ENCODE results near the gene GGTA1. TPM values are rescaled to one million over a fixed set of nuclear protein-coding genes. Genes with fewer than 3 reads are reported as not detected.
"Not testable (repeated sequence)": the region's sequence is repeated elsewhere in the genome, so short reads cannot be mapped to it uniquely, and the experiment has no call there.

GGTA1 gene
- total RNA-seq, 1 experiment from 2014 or later = not detected

- peaks cover 6% of the 10 kb centered on the region for H3K4me1 Mint-ChIP-seq (ENCODE audit: low read depth, unreplicated experiment)
- intact Hi-C loops (cut with micrococcal nuclease; ENCODE audit: unreplicated experiment) = no loop called here
- BruUV-seq (replicated peaks) = no TSS peak
- no peaks in the 10 kb centered on the region for H3K36me3 ChIP-seq (ENCODE audit: control insufficient read depth, insufficient read depth, low read length)
- no peaks in the 10 kb centered on the region for H3K9me3 Mint-ChIP-seq (ENCODE audit: unreplicated experiment)
- TF ChIP-seq, protein P1, sequence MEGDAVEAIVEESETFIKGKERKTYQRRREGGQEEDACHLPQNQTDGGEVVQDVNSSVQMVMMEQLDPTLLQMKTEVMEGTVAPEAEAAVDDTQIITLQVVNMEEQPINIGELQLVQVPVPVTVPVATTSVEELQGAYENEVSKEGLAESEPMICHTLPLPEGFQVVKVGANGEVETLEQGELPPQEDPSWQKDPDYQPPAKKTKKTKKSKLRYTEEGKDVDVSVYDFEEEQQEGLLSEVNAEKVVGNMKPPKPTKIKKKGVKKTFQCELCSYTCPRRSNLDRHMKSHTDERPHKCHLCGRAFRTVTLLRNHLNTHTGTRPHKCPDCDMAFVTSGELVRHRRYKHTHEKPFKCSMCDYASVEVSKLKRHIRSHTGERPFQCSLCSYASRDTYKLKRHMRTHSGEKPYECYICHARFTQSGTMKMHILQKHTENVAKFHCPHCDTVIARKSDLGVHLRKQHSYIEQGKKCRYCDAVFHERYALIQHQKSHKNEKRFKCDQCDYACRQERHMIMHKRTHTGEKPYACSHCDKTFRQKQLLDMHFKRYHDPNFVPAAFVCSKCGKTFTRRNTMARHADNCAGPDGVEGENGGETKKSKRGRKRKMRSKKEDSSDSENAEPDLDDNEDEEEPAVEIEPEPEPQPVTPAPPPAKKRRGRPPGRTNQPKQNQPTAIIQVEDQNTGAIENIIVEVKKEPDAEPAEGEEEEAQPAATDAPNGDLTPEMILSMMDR (IDR thresholded peaks at IDR 0.05; ENCODE audit: insufficient read depth in 1 of 2, low read depth in 1 of 2, low read length in 1 of 2, severe bottlenecking in 1 of 2, unreplicated experiment in 1 of 2) = no peak
- no peaks in the 10 kb centered on the region for H3K4me1 ChIP-seq
- no peak overlapping the region for H3K4me3 ChIP-seq (ENCODE audit: low read depth, low read length)
- H3K27me3 Mint-ChIP-seq (ENCODE audit: insufficient read depth, unreplicated experiment) = peaks cover 9% of the 10 kb centered on the region
- H3K36me3 Mint-ChIP-seq (ENCODE audit: insufficient read depth, unreplicated experiment) = no peaks in the 10 kb centered on the region
- ChIA-PET POLR2A (no interaction called here), CTCF (no interaction called here)
- H3K27ac Mint-ChIP-seq (ENCODE audit: unreplicated experiment) = no peak overlapping the region
- no peaks in the 10 kb centered on the region for H3K9me3 ChIP-seq
- H3K4me3 Mint-ChIP-seq (ENCODE audit: unreplicated experiment) = no peak overlapping the region
- no peak for DNase-seq
- H3K27me3 ChIP-seq (replicated peaks; ENCODE audit: control insufficient read depth, insufficient read depth, low read length) = no peaks in the 10 kb centered on the region
These were observed 29.8 kb upstream of the GGTA1 start for GRCh38 chr9:121529237-121529987.

GRCh38 chr9:121528642-121529041 is 29.0 kb upstream of the GGTA1 start:
- Histone ChIP-seq H3K4me1 (no peaks in the 10 kb centered on the region), H3K36me3 (ENCODE audit: control insufficient read depth, insufficient read depth, low read length) (no peaks in the 10 kb centered on the region), H3K4me3 (ENCODE audit: low read depth, low read length) (no peak overlapping the region), H3K27me3 (replicated peaks; ENCODE audit: control insufficient read depth, insufficient read depth, low read length) (no peaks in the 10 kb centered on the region), H3K9me3 (no peaks in the 10 kb centered on the region)
- TF ChIP-seq, protein P1 (IDR thresholded peaks at IDR 0.05; ENCODE audit: insufficient read depth in 1 of 2, low read depth in 1 of 2, low read length in 1 of 2, severe bottlenecking in 1 of 2, unreplicated experiment in 1 of 2) = no peak
- ChIA-PET POLR2A (no interaction called here), CTCF (no interaction called here)
- no peak for DNase-seq
- H3K27ac Mint-ChIP-seq (ENCODE audit: unreplicated experiment) = no peak overlapping the region
- BruUV-seq (replicated peaks) = no TSS peak
- H3K36me3 Mint-ChIP-seq (ENCODE audit: insufficient read depth, unreplicated experiment) = no peaks in the 10 kb centered on the region
- H3K27me3 Mint-ChIP-seq (ENCODE audit: insufficient read depth, unreplicated experiment) = peaks cover 9% of the 10 kb centered on the region
- H3K4me1 Mint-ChIP-seq (ENCODE audit: low read depth, unreplicated experiment) = peaks cover 6% of the 10 kb centered on the region
- H3K4me3 Mint-ChIP-seq (ENCODE audit: unreplicated experiment) = no peak overlapping the region
- no peaks in the 10 kb centered on the region for H3K9me3 Mint-ChIP-seq (ENCODE audit: unreplicated experiment)
- intact Hi-C loops (cut with micrococcal nuclease; ENCODE audit: unreplicated experiment) = no loop called here

GRCh38 chr9:121527371-121527770 is 27.7 kb upstream of the GGTA1 start:
- Mint-ChIP-seq H3K36me3 (ENCODE audit: insufficient read depth, unreplicated experiment) (no peaks in the 10 kb centered on the region), H3K4me1 (ENCODE audit: low read depth, unreplicated experiment) (no peaks in the 10 kb centered on the region), H3K27ac (ENCODE audit: unreplicated experiment) (no peak overlapping the region), H3K27me3 (ENCODE audit: insufficient read depth, unreplicated experiment) (peaks cover 11% of the 10 kb centered on the region), H3K9me3 (ENCODE audit: unreplicated experiment) (no peaks in the 10 kb centered on the region), H3K4me3 (ENCODE audit: unreplicated experiment) (no peak overlapping the region)
- intact Hi-C loops (cut with micrococcal nuclease; ENCODE audit: unreplicated experiment) = no loop called here
- POLR2A ChIA-PET = no interaction called here
- Histone ChIP-seq H3K27me3 (replicated peaks; ENCODE audit: control insufficient read depth, insufficient read depth, low read length) (no peaks in the 10 kb centered on the region), H3K9me3 (no peaks in the 10 kb centered on the region), H3K4me3 (ENCODE audit: low read depth, low read length) (no peak overlapping the region), H3K36me3 (ENCODE audit: control insufficient read depth, insufficient read depth, low read length) (no peaks in the 10 kb centered on the region), H3K4me1 (no peaks in the 10 kb centered on the region)
- TF ChIP-seq, protein P1 (IDR thresholded peaks at IDR 0.05; ENCODE audit: insufficient read depth in 1 of 2, low read depth in 1 of 2, low read length in 1 of 2, severe bottlenecking in 1 of 2, unreplicated experiment in 1 of 2) = no peak
- no TSS peak for BruUV-seq (replicated peaks)
- no peak for DNase-seq
- CTCF ChIA-PET = no interaction called here

GRCh38 chr9:121519688-121520087 is 20.0 kb upstream of the GGTA1 start:
- H3K27me3 Mint-ChIP-seq (ENCODE audit: insufficient read depth, unreplicated experiment); H3K4me1 ChIP-seq; H3K27ac Mint-ChIP-seq (ENCODE audit: unreplicated experiment); H3K4me3 Mint-ChIP-seq (ENCODE audit: unreplicated experiment); H3K9me3 Mint-ChIP-seq (ENCODE audit: unreplicated experiment); DNase-seq; H3K36me3 Mint-ChIP-seq (ENCODE audit: insufficient read depth, unreplicated experiment); H3K36me3 ChIP-seq (ENCODE audit: control insufficient read depth, insufficient read depth, low read length); CTCF ChIA-PET; H3K9me3 ChIP-seq; H3K4me1 Mint-ChIP-seq (ENCODE audit: low read depth, unreplicated experiment); H3K4me3 ChIP-seq (ENCODE audit: low read depth, low read length); BruUV-seq (replicated peaks); POLR2A ChIA-PET; H3K27me3 ChIP-seq (replicated peaks; ENCODE audit: control insufficient read depth, insufficient read depth, low read length); intact Hi-C loops (cut with micrococcal nuclease; ENCODE audit: unreplicated experiment): not testable (repeated sequence)
